HEK293T (cell line): ENCODE data around the gene GCNT2.

Experiments
- FOXA1 ChIP-seq: fragments of 450-650 bp; IDR thresholded peaks from 2 replicates; pipeline ENCODE4 v1.6.1; 2016; ENCODE audit warnings: mild to moderate bottlenecking
- ZNF384 ChIP-seq: fragments of 450-650 bp; IDR thresholded peaks from 2 replicates; pipeline ENCODE4 v1.6.1; 2016

DNA sequence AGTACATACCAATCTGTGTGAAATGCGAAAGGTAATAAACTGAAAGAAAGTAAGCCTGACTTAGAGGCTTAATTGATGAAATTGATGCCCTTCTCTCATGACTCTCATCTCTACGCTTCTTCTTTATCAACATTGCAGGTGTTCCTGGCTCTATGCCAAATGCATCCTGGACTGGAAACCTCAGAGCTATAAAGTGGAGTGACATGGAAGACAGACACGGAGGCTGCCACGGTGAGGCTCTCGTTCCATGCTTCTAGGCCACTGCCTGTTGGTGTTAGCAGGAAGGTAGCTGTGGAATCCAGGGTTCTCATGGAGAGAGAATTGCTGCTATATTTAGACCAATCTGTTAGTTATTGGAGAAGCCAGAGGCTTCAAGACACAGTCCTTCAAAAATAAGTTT, 100.1 kb downstream of the GCNT2 start:
- TF ChIP-seq ZNF384, result no peak
- no peak for TF ChIP-seq FOXA1
